ENCODE measurements around the gene PDE6H.

The PDE6H gene

GRCh38 chr12:14979468-14979867 lies 6.6 kb downstream of the PDE6H start:
- Histone ChIP-seq H3K27me3 (ENCODE audit: control insufficient read depth, low read length) (no peaks in the 10 kb centered on the region), H3K4me1 (ENCODE audit: control insufficient read depth, low read length) (peaks cover 10% of the 10 kb centered on the region), H3K4me2 (ENCODE audit: low read length) (no peak overlapping the region), H3K4me3 (ENCODE audit: low read length) (no peak overlapping the region), H3K36me3 (ENCODE audit: control insufficient read depth, low read length) (no peaks in the 10 kb centered on the region), H3K27ac (ENCODE audit: low read depth, low read length) (no peak overlapping the region), H3F3A (ENCODE audit: control insufficient read depth, insufficient read depth) (no peaks in the 10 kb centered on the region), H3K9me3 (ENCODE audit: control insufficient read depth, insufficient read depth, low read length) (no peaks in the 10 kb centered on the region), H4K20me1 (ENCODE audit: control insufficient read depth, insufficient read depth, low read depth, low read length) (no peaks in the 10 kb centered on the region), H3K79me2 (ENCODE audit: control insufficient read depth, low read length) (no peaks in the 10 kb centered on the region), H3K9me2 (replicated peaks; ENCODE audit: control insufficient read depth, low read length) (no peaks in the 10 kb centered on the region)
- TF ChIP-seq CTCF (IDR thresholded peaks at IDR 0.05; ENCODE audit: low read depth, low read length, poor library complexity, severe bottlenecking), result no peak
- TF ChIP-seq EZH2phosphoT487 (IDR thresholded peaks at IDR 0.05; ENCODE audit: borderline replicate concordance, low read length), result no peak

GRCh38 chr12:14981049-14981448 lies 8.2 kb downstream of the PDE6H start:
- Histone ChIP-seq H3K27ac (ENCODE audit: low read depth, low read length) (no peak overlapping the region), H3K9me3 (ENCODE audit: control insufficient read depth, insufficient read depth, low read length) (no peaks in the 10 kb centered on the region), H3K36me3 (ENCODE audit: control insufficient read depth, low read length) (no peaks in the 10 kb centered on the region), H3K4me3 (ENCODE audit: low read length) (no peak overlapping the region), H3K4me2 (ENCODE audit: low read length) (no peak overlapping the region), H4K20me1 (ENCODE audit: control insufficient read depth, insufficient read depth, low read depth, low read length) (no peaks in the 10 kb centered on the region), H3F3A (ENCODE audit: control insufficient read depth, insufficient read depth) (no peaks in the 10 kb centered on the region), H3K79me2 (ENCODE audit: control insufficient read depth, low read length) (no peaks in the 10 kb centered on the region), H3K4me1 (ENCODE audit: control insufficient read depth, low read length) (peaks cover 10% of the 10 kb centered on the region), H3K27me3 (ENCODE audit: control insufficient read depth, low read length) (no peaks in the 10 kb centered on the region), H3K9me2 (replicated peaks; ENCODE audit: control insufficient read depth, low read length) (no peaks in the 10 kb centered on the region)
- no peak for TF ChIP-seq EZH2phosphoT487 (IDR thresholded peaks at IDR 0.05; ENCODE audit: borderline replicate concordance, low read length)
- no peak for TF ChIP-seq CTCF (IDR thresholded peaks at IDR 0.05; ENCODE audit: low read depth, low read length, poor library complexity, severe bottlenecking)

GRCh38 chr12:14982562-14982961 lies 9.7 kb downstream of the PDE6H start:
- H3K4me2 ChIP-seq (ENCODE audit: low read length), result no peak overlapping the region
- H3K79me2 ChIP-seq (ENCODE audit: control insufficient read depth, low read length), result no peaks in the 10 kb centered on the region
- peaks cover 10% of the 10 kb centered on the region for H3K4me1 ChIP-seq (ENCODE audit: control insufficient read depth, low read length)
- no peaks in the 10 kb centered on the region for H3K36me3 ChIP-seq (ENCODE audit: control insufficient read depth, low read length)
- H3K9me3 ChIP-seq (ENCODE audit: control insufficient read depth, insufficient read depth, low read length), result no peaks in the 10 kb centered on the region
- no peaks in the 10 kb centered on the region for H3F3A ChIP-seq (ENCODE audit: control insufficient read depth, insufficient read depth)
- no peaks in the 10 kb centered on the region for H3K9me2 ChIP-seq (replicated peaks; ENCODE audit: control insufficient read depth, low read length)
- TF ChIP-seq EZH2phosphoT487 (IDR thresholded peaks at IDR 0.05; ENCODE audit: borderline replicate concordance, low read length), result no peak
- no peak for TF ChIP-seq CTCF (IDR thresholded peaks at IDR 0.05; ENCODE audit: low read depth, low read length, poor library complexity, severe bottlenecking)
- H3K4me3 ChIP-seq (ENCODE audit: low read length), result no peak overlapping the region
- no peaks in the 10 kb centered on the region for H3K27me3 ChIP-seq (ENCODE audit: control insufficient read depth, low read length)
- no peaks in the 10 kb centered on the region for H4K20me1 ChIP-seq (ENCODE audit: control insufficient read depth, insufficient read depth, low read depth, low read length)
- no peak overlapping the region for H3K27ac ChIP-seq (ENCODE audit: low read depth, low read length)

GRCh38 chr12:14982991-14983390 lies 10.1 kb downstream of the PDE6H start:
- Histone ChIP-seq H3K4me3 (ENCODE audit: low read length) (no peak overlapping the region), H3K4me2 (ENCODE audit: low read length) (no peak overlapping the region), H3K36me3 (ENCODE audit: control insufficient read depth, low read length) (no peaks in the 10 kb centered on the region), H3K4me1 (ENCODE audit: control insufficient read depth, low read length) (peaks cover 11% of the 10 kb centered on the region), H3K27ac (ENCODE audit: low read depth, low read length) (no peak overlapping the region), H3F3A (ENCODE audit: control insufficient read depth, insufficient read depth) (no peaks in the 10 kb centered on the region), H4K20me1 (ENCODE audit: control insufficient read depth, insufficient read depth, low read depth, low read length) (no peaks in the 10 kb centered on the region), H3K79me2 (ENCODE audit: control insufficient read depth, low read length) (no peaks in the 10 kb centered on the region), H3K9me3 (ENCODE audit: control insufficient read depth, insufficient read depth, low read length) (no peaks in the 10 kb centered on the region), H3K9me2 (replicated peaks; ENCODE audit: control insufficient read depth, low read length) (no peaks in the 10 kb centered on the region), H3K27me3 (ENCODE audit: control insufficient read depth, low read length) (no peaks in the 10 kb centered on the region)
- TF ChIP-seq EZH2phosphoT487 (IDR thresholded peaks at IDR 0.05; ENCODE audit: borderline replicate concordance, low read length), result no peak
- no peak for TF ChIP-seq CTCF (IDR thresholded peaks at IDR 0.05; ENCODE audit: low read depth, low read length, poor library complexity, severe bottlenecking)

Data from DOHH2 (cell line).